ENCODE data around the gene CRELD2. TPM values are rescaled to one million over a fixed set of nuclear protein-coding genes. Genes with fewer than 3 reads are reported as not detected.

CRELD2 gene
- total and polyA plus RNA-seq, 3 experiments from 2014 or later = 49.4 to 53.2 (median 50.7) TPM

Other genes with a start within 250 kb of the CRELD2 start
- gene BRD1, start 90.8 kb upstream of the CRELD2 start, total RNA-seq = 10 to 100 TPM; 32.9 to 35.1 TPM
- gene BRD1, start 90.8 kb upstream of the CRELD2 start, polyA plus RNA-seq = 4.9 TPM
- 10 to 100 TPM; 24.2 to 24.3 TPM for gene ZBED4, start 64.8 kb upstream of the CRELD2 start, total RNA-seq
- 11.1 TPM for gene ZBED4, start 64.8 kb upstream of the CRELD2 start, polyA plus RNA-seq
- gene ALG12, start 196 bp upstream of the CRELD2 start, total RNA-seq = 10 to 100 TPM; 21.0 TPM
- 21.8 TPM for gene ALG12, start 196 bp upstream of the CRELD2 start, polyA plus RNA-seq
- gene PIM3, start 42.1 kb downstream of the CRELD2 start, total RNA-seq = 100 to 1,000 TPM; 202 to 227 TPM
- 39.3 TPM for gene PIM3, start 42.1 kb downstream of the CRELD2 start, polyA plus RNA-seq
- under 1 TPM; 0.20 to 0.29 TPM for gene IL17REL, start 94.1 kb downstream of the CRELD2 start, total RNA-seq
- gene IL17REL, start 94.1 kb downstream of the CRELD2 start, polyA plus RNA-seq = not detected
- not detected for gene TTLL8, start 139.7 kb downstream of the CRELD2 start, total RNA-seq
- gene TTLL8, start 139.7 kb downstream of the CRELD2 start, polyA plus RNA-seq = not detected
- gene MLC1, start 166.8 kb downstream of the CRELD2 start, total RNA-seq = under 1 TPM; 0.35 to 0.47 TPM
- 1.7 TPM for gene MLC1, start 166.8 kb downstream of the CRELD2 start, polyA plus RNA-seq
- gene MOV10L1, start 171.4 kb downstream of the CRELD2 start, total RNA-seq = not detected
- gene MOV10L1, start 171.4 kb downstream of the CRELD2 start, polyA plus RNA-seq = not detected

Measured in CD8-positive, alpha-beta memory T cell (primary cell).